D341Med (cell line): ENCODE measurements around the gene MANEA.

ENCODE experiments used
- DNase-seq: peaks from one replicate; pipeline ENCODE4 v3.0.0; 2012; ENCODE audit warnings: low spot score

The MANEA gene

DNA sequence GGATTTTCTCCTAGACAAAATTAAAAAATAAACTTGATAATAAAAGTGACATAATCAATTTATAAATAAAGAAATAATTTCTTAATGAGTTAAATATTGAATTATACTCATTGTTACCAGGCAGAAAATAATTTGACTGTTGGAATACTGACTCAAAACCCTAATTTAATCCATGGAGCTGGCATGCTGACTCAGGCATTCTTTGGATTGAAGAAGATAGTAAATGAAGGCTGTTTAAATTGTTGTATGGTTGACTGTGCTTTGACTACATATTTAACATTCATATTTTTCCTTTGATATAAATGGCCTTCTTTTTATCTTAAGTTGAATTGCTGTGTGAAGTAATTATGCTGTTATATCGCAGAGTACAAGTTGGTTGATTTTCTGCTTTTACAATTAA, 11.7 kb downstream of the MANEA start:
- no peak for DNase-seq

DNA sequence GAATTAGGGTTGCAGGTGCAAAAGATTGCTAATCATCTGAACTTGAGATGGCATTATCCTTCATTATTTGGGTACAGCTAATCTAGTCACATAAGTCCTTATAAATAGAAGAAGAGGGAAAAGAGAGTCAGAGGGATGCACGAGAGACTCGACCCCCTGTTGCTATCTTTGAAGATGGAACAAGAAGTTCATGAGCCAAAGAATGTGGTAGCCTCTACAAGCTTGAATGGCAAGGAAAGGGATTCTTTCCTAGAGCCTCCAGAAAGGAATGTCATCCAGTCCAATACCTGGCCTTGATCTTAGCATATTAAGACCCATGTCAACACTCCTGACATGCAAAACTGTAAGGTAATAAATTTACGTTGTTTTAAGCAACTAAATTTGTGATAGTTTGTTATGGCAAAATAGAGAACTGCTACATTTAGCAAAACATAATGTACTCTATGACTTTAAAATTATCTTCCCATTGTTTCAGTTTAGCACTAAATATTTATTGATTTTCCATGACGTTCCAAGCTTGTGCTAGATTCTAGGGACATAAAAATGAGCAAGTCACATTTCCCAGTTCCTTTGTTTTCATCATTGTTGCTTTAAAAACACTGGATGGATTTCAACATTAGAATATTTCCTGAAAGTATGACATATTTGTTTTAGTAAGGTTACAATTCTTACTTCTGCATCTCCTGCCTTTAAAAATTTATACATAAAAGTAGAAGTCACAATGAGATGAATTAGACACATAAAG, 12.7 kb downstream of the MANEA start:
- DNase-seq: no peak

DNA sequence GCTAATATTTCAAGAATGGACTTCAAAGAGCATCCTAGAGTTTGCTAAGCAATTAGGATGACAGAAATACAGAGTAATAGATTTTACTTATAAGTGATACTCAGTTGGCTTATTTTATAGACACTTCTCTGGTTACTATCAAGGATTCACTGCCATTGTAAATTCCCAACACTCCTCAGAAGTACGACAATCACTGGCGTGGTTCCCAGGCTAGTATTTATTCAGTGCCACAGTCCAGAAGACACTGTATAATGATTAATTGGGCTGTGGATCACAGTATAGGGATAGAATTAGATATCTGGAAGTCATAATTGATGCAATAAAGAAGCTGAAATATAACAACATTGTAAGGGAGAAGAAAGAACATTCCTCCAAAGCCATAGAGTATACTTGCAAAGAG, 15.7 kb downstream of the MANEA start:
- DNase-seq: no peak

DNA sequence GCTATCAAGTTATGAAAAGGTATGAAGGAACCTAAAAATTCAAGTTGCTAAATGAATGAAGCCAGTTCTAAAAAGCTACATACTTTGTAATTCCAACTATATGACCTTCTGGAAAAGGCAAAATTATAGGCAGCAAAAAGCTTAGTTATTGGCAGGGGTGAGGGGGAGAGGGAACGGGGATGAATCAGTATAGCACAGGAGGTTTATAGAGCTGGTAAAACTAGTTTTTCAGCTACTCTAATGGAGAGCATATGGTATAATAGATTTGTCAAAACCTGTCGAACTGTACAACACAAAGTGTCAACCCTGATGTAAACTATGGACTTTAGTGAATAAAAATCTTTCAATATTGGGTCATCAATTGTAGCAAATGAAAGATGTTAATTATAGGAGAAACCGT, 18.7 kb downstream of the MANEA start:
- DNase-seq: no peak

DNA sequence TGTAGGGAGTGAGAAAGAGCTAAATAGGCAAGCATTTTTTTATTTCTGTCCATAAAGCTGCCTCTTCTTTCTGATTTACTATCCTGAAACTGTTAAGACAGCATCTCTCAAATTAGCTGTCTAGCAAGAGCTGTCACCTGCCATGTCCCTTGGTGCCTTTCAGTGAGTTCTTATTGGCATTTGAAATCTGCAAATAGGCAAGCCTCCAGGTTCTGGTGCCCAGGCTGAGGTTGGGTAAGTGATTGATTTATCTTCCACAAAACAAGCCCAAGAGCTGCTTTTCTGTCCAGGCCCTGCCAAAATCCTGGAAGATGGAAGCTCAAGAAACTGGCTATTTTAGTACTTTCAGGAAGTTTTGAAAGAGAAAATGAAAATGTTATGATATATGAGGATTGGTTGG, 22.4 kb downstream of the MANEA start:
- no peak for DNase-seq

DNA sequence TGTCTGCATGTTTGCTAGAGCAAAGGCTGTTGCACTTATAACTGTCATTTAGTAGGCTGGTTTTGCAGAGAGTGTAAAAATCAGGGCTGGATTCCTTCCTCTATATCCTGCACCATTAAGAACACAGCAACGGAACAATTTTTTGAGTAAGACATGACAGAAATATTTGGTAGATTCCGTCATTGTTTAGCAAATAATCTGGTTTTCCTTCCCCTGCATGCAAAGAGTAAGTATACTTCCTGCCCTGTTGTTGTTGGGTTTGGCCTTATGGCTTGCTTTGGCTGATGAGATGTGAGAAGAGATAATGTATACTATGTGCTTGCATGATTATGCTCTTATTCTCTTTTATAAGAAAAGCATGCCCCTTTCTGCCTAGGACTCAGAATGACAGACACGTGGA, 23.8 kb downstream of the MANEA start:
- no peak for DNase-seq

DNA sequence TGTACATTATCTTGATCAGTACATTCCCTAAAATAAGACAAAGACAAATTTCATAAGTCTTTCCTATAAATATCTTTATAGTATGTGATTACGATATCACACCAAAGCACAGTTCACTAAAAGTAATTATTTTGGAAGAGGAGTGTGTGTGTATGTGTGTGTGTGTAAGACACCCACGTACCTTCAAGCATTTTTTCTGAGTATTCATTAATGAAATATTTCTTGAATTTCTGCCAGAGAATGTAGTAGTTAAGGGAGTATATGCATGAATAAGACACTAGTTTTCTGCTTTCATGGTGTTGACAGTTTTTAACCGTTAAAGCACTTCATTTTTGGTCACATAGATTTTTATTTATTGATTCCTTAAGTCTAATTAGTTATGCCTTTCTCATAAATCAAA, 36.8 kb downstream of the MANEA start:
- DNase-seq: no peak

DNA sequence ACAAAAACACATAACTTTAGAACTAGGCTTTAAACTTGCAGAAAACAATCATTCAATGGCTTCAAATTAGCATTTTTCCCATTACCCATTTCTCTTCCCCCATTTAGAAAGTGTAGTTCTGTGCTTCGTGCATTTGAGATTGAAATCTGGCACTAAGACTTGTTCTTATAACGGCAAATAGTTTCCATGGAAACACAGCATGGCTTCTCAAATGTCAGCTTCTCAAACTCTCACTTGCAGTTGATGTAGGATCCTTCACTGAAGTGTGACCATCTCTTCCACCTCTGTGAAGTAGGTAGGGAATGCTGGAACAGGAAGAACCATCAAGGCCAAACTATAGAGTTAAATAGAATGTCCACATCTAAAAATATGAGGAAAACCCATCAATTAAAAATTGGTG, 52.2 kb downstream of the MANEA start:
- no peak for DNase-seq

DNA sequence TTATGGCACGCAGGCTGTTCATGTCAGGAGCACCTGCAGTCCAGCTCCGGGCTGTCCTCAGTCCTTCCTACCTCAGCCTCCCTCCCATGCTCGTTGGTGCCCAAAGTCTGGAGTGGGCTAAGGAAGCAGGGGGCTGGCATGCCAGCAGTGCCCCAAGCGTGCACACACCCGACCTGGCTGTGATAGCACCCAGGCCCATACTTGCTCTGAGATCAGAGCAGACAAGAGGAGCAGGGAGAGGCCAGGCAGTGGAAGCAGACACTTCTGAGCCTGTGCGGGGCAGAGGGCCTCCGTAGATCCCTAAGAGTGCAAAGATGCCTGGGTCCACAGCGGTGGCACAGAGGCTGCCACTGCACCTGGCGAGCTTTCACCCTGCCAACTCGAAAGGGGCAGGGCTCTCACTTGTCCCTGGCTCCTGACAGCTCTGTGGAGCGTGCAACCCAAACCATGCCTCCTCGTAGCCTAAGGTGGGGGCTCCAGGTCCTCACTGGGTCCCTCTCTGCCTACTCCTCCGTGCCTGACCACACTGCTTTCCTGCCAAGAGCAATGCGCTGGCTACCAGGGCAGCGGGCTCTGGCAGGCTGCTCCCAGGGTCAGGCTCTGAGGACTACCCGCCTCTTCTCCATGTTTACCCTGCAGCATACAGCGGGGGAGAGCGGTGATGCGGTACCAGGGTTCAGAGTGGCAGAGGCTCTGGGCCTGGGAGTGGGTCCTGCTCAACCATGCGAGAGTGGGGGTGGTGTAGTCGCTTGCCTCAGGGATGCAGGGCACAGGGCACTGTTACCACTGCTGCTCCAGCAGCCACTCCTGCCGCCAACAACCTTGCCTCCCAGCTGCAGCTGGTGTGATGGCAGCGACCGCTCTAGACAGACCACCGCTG, 59.5 kb downstream of the MANEA start:
- DNase-seq: no peak

DNA sequence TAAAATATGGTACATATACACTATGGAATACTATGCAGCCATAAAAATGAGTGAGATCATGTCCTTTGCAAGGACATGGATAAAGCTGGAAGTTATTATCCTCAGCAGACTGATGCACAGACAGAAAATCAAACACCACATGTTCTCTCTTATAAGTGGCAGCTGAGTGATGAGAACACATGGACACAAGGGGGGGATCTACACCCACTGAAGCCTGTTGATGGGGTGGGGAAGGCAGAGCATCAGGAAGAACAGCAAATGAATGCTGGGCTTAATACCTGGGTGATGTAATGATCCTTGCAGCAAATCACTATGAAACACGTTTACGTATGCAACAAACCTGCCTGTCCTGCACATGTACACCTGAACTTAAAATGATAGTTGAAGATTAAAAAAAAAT, 71.3 kb downstream of the MANEA start:
- no peak for DNase-seq

DNA sequence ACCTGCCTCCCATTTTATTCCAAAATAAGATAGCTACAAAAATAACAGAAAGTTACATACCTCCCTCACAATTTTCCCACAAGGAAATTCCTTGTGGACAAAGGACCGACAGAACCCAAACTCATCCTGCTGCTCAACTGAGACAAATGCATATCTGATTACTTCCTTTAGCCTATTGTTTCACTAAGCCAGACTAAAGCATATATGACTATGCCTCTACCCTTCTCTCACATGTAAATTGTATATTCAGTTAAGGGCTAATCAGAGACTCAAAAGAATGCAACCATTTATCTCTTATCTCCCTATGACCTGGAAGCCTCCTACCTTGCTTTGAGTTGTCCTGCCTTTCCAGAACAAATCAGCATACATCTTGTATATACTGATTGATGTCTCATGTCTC, 72.1 kb downstream of the MANEA start:
- DNase-seq: no peak

DNA sequence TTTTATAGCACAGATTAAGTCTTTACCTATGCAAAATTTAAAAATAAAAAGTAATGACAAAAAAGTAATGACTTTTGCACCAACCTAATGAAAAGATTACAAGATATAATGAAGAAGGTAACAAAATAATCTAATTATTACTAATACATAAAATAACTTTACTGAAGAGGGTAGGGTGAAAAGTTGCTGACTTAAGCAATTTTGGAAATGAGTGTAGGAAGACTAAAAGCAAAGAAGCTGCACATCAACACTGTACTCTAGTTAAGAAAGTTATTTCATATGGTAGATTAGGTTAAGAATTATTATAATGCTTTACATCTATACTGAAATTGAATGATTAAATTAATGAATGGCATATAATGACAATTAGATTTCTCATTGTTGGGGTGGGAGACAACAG, 76.8 kb downstream of the MANEA start:
- no peak for DNase-seq

DNA sequence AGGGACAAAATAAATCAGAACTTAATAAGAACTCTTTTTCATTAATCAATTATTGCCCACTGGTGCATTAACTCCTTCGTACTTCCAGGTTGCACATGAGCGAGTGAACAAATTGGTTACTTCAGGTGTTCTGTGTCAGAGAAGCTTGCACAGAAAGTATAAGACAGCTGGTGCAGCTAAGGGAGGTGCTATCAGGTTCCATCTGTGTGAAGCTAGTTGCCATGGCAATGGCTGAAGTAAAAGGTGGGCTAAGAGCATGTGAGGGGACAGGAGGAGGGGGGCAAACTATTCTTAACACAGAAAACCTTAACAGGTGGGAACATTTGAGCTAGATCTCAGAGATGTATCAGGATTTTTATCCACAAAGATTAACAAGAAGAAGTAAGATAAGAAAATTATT, 81.6 kb downstream of the MANEA start:
- no peak for DNase-seq
